HG02623 (cell line): ENCODE data around the gene CASP3.
A peak's percentile ranks its signal among the peaks of the same experiment; 100 is the strongest.
"Not testable (repeated sequence)": the region's sequence is repeated elsewhere in the genome, so short reads cannot be mapped to it uniquely, and the experiment has no call there.

Experiments
- ATAC-seq: cut with Tn5 transposase; IDR thresholded peaks from one replicate; pipeline ENCODE4 v1.9.1; 2021; ENCODE audit warnings: moderate library complexity; ENCODE audit not compliant: unreplicated experiment

CASP3 gene

GRCh38 chr4:184664445-184665210 is 15.4 kb upstream of the CASP3 start:
- no peak for ATAC-seq

- ATAC-seq: no peak
Measured at GRCh38 chr4:184662236-184662635, 13.0 kb upstream of the CASP3 start.

- no peak for ATAC-seq
Measured at GRCh38 chr4:184660978-184661377, 11.7 kb upstream of the CASP3 start.

- ATAC-seq: not testable (repeated sequence)
Measured at GRCh38 chr4:184657820-184658219, 8.6 kb upstream of the CASP3 start.

- ATAC-seq: no peak
Measured at GRCh38 chr4:184657144-184657543, 7.9 kb upstream of the CASP3 start.

GRCh38 chr4:184655889-184656869 is 6.9 kb upstream of the CASP3 start:
- no peak for ATAC-seq

- ATAC-seq: no peak
Measured at GRCh38 chr4:184653650-184654049, 4.4 kb upstream of the CASP3 start.

- ATAC-seq: not testable (repeated sequence)
Measured at GRCh38 chr4:184652681-184653080, 3.4 kb upstream of the CASP3 start.

GRCh38 chr4:184651899-184652298 is 2.7 kb upstream of the CASP3 start:
- no peak for ATAC-seq

GRCh38 chr4:184649971-184650855 is 966 bp upstream of the CASP3 start:
- ATAC-seq: peak; percentile 4

GRCh38 chr4:184648313-184649025 is 778 bp downstream of the CASP3 start:
- ATAC-seq: peak; percentile 16

GRCh38 chr4:184648054-184648312 is 1.3 kb downstream of the CASP3 start:
- ATAC-seq: no peak

- no peak for ATAC-seq
Measured at GRCh38 chr4:184647266-184648053, 1.8 kb downstream of the CASP3 start.

GRCh38 chr4:184645904-184646610 is 3.2 kb downstream of the CASP3 start:
- no peak for ATAC-seq

GRCh38 chr4:184644553-184645307 is 4.5 kb downstream of the CASP3 start:
- ATAC-seq: no peak

GRCh38 chr4:184643731-184644130 is 5.5 kb downstream of the CASP3 start:
- no peak for ATAC-seq

GRCh38 chr4:184641451-184641850 is 7.8 kb downstream of the CASP3 start:
- no peak for ATAC-seq

GRCh38 chr4:184641022-184641421 is 8.2 kb downstream of the CASP3 start:
- ATAC-seq: no peak
